ENCODE results near the gene MAST4. TPM values are rescaled to one million over a fixed set of nuclear protein-coding genes. Genes with fewer than 3 reads are reported as not detected.
A peak's percentile ranks its signal among the peaks of the same experiment; 100 is the strongest.

Gene MAST4
- total and polyA plus RNA-seq, 2 of the 13 experiments (the other 11 are each of a cell fraction or from before 2014, with no cell fraction given): 3.4 to 3.7 TPM

DNA sequence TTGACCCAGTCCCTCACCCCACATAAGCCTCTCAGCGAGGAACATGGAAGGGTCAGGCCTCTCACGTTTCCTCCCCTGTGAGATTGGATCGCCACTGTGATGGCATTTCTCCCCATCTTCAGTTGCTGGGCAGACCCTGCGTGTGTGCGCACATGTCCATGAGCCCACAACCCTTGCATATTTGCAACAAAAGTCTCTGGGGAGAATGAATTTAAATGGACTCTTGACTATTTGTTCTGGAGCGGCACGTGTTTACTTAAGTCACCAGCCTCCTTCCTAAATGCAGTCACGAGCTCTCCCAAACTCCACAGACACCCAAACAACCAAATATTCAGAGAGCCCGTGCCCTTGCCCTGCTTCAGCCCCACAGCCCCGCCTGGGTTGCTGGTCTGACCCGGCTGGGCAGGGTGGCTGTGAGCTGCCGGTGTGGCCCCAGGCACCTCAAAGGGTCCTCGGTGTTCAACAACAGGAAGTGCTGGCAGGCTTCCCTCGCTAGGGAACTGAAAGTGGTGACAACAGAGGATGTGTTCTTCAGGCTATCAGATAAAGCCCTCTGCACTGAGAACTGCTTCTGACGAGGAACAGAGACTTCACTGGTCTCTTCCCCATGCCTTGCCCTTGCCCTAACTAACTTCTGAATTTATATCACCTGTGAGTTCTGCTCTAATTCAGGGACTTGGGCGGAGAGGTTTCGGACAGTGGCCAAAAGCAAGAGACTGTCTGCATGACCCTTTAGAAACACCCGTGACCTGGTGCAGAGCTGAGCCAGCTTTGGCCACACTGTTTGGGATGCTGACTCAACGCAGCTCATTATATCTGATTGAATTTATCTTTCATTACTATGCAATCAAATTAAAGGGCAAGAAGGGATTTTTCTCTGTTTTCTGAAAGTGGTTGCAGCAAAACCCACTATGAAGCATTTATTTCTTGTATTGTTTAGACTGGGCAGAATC is 619.6 kb downstream of the MAST4 start (continued):
- TF ChIP-seq, protein P1, sequence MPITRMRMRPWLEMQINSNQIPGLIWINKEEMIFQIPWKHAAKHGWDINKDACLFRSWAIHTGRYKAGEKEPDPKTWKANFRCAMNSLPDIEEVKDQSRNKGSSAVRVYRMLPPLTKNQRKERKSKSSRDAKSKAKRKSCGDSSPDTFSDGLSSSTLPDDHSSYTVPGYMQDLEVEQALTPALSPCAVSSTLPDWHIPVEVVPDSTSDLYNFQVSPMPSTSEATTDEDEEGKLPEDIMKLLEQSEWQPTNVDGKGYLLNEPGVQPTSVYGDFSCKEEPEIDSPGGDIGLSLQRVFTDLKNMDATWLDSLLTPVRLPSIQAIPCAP (CRISPR knock-in tag; IDR thresholded peaks at IDR 0.05; ENCODE audit: low read depth): no peak
- 0 out of 2 replicates have a peak, but pooled peaks have one; percentile 14 for TF ChIP-seq KMT2B (CRISPR knock-in tag; IDR thresholded peaks at IDR 0.05)
- TF ChIP-seq GPN1 (CRISPR knock-in tag; IDR thresholded peaks at IDR 0.05; ENCODE audit: borderline replicate concordance): no peak
- 0 out of 2 replicates have a peak, but pooled peaks have one; percentile 43 for TF ChIP-seq ZSCAN20 (CRISPR knock-in tag; IDR thresholded peaks at IDR 0.05; ENCODE audit: borderline replicate concordance)
- 0 out of 2 replicates have a peak, but pooled peaks have one; percentile 48 for TF ChIP-seq BORCS8-MEF2B (CRISPR knock-in tag; IDR thresholded peaks at IDR 0.05)
- TF ChIP-seq ZNF263 (CRISPR knock-in tag; IDR thresholded peaks at IDR 0.05): no peak
- TF ChIP-seq FOXO1 (CRISPR knock-in tag; IDR thresholded peaks at IDR 0.05): peak; percentile 75
- TF ChIP-seq, protein P2, sequence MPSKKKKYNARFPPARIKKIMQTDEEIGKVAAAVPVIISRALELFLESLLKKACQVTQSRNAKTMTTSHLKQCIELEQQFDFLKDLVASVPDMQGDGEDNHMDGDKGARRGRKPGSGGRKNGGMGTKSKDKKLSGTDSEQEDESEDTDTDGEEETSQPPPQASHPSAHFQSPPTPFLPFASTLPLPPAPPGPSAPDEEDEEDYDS (CRISPR knock-in tag; IDR thresholded peaks at IDR 0.05): peak; percentile 21; the same call in 1 of the 2 replicates
- TF ChIP-seq MEIS1 (CRISPR knock-in tag; IDR thresholded peaks at IDR 0.05; ENCODE audit: borderline replicate concordance): peak; percentile 82
- TF ChIP-seq HNRNPL (IDR thresholded peaks at IDR 0.05; ENCODE audit: low read depth, low read length): 0 out of 2 replicates have a peak, but pooled peaks have one; percentile 37
- 0 out of 2 replicates have a peak, but pooled peaks have one; percentile 35 for TF ChIP-seq SOX5 (CRISPR knock-in tag; IDR thresholded peaks at IDR 0.05; ENCODE audit: borderline replicate concordance)
- no peak for TF ChIP-seq PRPF4 (IDR thresholded peaks at IDR 0.05; ENCODE audit: low read depth, low read length, poor library complexity, severe bottlenecking)
- 0 out of 2 replicates have a peak, but pooled peaks have one; percentile 33 for TF ChIP-seq GABPA (IDR thresholded peaks at IDR 0.05; ENCODE audit: low read depth, low read length)
- TF ChIP-seq GABPA (CRISPR knock-in tag; IDR thresholded peaks at IDR 0.05; ENCODE audit: low read depth): peak; percentile 79
- peak; percentile 45; the same call in 1 of the 2 replicates for TF ChIP-seq MNT (IDR thresholded peaks at IDR 0.05)
- TF ChIP-seq SMARCE1 (IDR thresholded peaks at IDR 0.05; ENCODE audit: borderline replicate concordance): no peak
- TF ChIP-seq ZMYM3 (CRISPR knock-in tag; IDR thresholded peaks at IDR 0.05): peak; percentile 40; the same call in 1 of the 2 replicates
- peak; percentile 40; the same call in 1 of the 2 replicates for TF ChIP-seq TAF1 (CRISPR knock-in tag; IDR thresholded peaks at IDR 0.05)
- peak; percentile 57 for TF ChIP-seq HDAC2 (CRISPR knock-in tag; IDR thresholded peaks at IDR 0.05)
- peak; percentile 67 for TF ChIP-seq ATF7-NPFF (CRISPR knock-in tag; IDR thresholded peaks at IDR 0.05; ENCODE audit: low read depth)
- TF ChIP-seq, protein P3, sequence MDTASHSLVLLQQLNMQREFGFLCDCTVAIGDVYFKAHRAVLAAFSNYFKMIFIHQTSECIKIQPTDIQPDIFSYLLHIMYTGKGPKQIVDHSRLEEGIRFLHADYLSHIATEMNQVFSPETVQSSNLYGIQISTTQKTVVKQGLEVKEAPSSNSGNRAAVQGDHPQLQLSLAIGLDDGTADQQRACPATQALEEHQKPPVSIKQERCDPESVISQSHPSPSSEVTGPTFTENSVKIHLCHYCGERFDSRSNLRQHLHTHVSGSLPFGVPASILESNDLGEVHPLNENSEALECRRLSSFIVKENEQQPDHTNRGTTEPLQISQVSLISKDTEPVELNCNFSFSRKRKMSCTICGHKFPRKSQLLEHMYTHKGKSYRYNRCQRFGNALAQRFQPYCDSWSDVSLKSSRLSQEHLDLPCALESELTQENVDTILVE (CRISPR knock-in tag; IDR thresholded peaks at IDR 0.05): 0 out of 2 replicates have a peak, but pooled peaks have one; percentile 30
- peak; percentile 55; the same call in 1 of the 2 replicates for TF ChIP-seq AHR (CRISPR knock-in tag; IDR thresholded peaks at IDR 0.05)
- no peak for TF ChIP-seq ELK4 (CRISPR knock-in tag; IDR thresholded peaks at IDR 0.05; ENCODE audit: borderline replicate concordance)
- TF ChIP-seq MIER3 (CRISPR knock-in tag; IDR thresholded peaks at IDR 0.05; ENCODE audit: borderline replicate concordance): no peak
- TF ChIP-seq RFX1 (IDR thresholded peaks at IDR 0.05): no peak
- TF ChIP-seq ZNF205 (CRISPR knock-in tag; IDR thresholded peaks at IDR 0.05): peak; percentile 32; the same call in 1 of the 2 replicates

Measured in HepG2 (cell line).